ENCODE data around the gene KPNA6.

GRCh38 chr1:32066489-32066873 is 41.4 kb upstream of the KPNA6 start:
- TF ChIP-seq CTCF (IDR thresholded peaks at IDR 0.05 in 2 of 3, conservative IDR thresholded peaks at IDR 0.05 in 1 of 3; ENCODE audit: borderline replicate concordance in 1 of 3, insufficient read depth in 1 of 3, low read depth in 2 of 3, low read length in 2 of 3) (no peak), ZNF274 (IDR thresholded peaks at IDR 0.05; ENCODE audit: low read depth, low read length) (no peak), POLR2A (IDR thresholded peaks at IDR 0.05; ENCODE audit: borderline replicate concordance, extremely low read depth, insufficient read depth, insufficient read length) (no peak), ATF3 (IDR thresholded peaks at IDR 0.05) (no peak), CBX3 (IDR thresholded peaks at IDR 0.05; ENCODE audit: low read depth) (no peak), RAD21 (IDR thresholded peaks at IDR 0.05; ENCODE audit: low read depth) (no peak)
